HG03457 (cell line): ENCODE data around the gene CLIC1.

Experiments used
- ATAC-seq: cut with Tn5 transposase; IDR thresholded peaks from one replicate; pipeline ENCODE4 v1.9.1; 2021; ENCODE audit warnings: moderate number of reproducible peaks; ENCODE audit not compliant: unreplicated experiment

Gene CLIC1

GRCh38 chr6:31736021-31736767 is at the start of gene CLIC1:
Gene CLIC1, minus strand, starts transcription at chr6:31736530. Its CDS starts 230 bp downstream, at chr6:31736300.
- ATAC-seq = no peak

DNA sequence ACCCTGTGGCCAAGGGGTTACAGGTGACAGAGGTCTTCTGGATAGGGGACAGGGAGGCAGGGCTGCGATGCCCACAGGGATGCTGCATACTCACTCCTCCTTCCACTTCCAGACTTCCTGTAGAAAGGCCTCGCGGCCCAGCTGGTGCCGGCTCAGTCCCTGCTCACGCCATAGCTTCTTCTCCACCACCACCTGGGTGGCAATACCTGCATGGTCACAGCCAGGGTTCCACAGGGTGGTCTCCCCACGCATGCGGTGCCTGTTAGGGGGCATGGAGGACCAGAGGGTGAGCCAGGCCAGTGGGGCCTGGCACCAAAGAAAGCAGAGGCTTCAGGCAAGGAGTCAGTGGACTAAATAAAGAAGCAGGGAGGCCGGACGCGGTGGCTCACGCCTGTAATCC is 49.1 kb upstream of the CLIC1 start:
- no peak for ATAC-seq

- no peak for ATAC-seq
Observed at GRCh38 chr6:31784098-31784925, 48.0 kb upstream of the CLIC1 start.

DNA sequence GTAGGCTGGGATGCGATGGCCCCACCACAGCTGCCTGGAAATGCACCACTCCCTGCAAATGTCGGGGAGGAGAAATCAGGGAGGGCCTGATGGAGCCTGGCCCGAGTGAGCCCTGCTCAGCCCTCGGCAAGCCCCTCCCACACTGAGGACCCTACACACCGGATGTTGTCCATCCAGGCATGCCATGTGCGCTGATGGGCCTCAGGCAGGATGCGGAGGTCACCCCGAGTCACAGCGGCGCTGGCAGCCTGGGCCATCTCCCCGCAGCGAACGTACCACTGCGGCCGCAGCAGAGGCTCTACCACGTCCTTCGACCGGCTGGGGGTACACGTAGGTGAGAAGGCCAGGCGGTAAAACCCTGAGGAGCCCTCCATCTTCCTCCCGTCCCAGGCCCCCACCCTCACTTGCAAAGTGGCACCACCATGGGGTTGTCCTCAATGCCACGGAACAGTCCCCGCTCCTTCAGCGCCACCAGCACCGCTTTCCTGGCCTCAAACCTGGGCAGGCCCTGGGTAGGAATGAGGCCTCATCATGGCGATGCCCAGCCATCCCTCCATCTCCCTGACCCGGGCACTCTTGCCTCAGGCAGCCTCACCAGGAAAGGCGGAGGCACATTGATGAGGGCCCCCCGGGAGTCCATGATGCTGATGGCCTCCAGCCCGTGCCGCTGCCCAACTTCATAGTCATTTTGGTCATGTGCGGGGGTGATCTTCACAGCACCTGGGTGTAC is 46.0 kb upstream of the CLIC1 start:
- no peak for ATAC-seq

DNA sequence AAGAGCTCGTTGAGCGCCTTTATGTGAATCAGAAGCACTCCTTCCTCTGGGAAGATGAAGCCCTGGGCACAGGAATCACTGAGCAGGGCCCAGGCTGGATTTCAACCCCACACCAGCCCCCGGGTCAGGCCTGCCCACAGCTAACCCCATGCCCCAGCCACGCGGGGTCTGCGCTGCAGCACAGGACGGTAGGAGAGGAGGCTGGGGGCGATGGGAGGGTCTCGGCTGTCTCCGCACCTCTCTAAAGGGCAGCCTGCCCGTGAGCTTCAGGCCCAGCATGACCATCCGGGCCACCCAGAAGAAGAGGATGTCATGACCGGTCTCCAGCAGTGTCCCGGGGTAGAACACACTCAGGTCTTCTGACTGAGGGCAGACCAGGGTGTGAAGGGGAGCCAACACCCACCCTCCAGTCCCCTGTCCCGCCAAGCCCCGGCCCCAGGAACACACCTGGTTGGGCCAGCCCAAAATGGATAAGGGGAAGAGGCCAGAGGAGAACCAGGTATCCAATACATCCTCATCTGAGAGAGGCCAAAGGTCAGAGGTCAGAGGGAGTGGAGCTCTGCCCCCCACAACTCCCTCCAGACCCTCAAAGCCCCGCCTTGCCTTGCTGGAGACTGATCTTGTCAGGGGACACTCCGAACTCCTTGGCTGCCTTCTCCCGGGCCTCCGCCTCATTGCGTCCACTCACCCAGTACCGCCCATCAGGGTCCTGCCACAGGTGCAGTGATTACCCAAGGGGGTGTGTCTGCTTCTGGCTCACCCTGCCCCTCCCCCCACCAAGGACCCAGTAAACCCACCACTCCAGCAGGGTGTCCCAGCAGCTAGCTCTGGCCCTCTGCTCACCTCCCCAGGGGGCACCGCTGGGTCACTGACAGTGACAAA is 45.2 kb upstream of the CLIC1 start:
- ATAC-seq = no peak

DNA sequence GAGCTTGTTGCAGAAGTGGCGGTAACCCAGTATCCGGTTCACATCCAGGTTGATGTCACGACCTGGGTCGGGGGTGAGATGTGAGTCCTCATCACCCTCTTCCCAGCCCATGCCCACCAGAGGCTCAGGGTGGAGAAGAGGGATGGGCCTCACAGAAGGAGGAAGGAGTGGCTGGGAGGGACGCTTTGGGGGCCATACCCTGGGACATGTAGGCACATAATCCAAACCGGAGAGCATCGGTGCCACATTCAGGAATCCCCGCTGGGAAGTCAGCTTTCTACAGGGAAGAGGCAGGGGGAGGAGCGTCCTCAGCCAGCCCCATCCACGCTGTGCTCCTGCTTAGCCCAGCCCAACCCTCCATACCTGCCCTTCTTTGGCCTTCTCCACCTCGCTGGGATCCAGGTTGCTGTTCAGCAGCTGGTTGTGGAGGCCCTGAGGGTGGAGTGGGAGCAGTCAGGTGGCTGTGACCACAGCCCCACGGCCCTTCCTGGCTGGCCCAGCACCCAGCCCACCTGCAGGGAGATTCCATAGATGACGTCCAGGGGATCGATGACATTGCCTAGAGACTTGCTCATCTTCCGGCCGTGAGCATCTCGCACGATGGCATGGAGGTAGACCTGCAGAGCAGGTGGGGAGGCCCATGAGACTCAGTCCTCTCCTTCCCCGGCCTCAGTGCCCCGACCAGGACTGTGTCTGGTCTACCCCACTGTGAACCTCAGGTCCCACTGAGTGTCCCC is 44.3 kb upstream of the CLIC1 start:
- no peak for ATAC-seq

- no peak for ATAC-seq
Observed at GRCh38 chr6:31779908-31780307, 43.6 kb upstream of the CLIC1 start.

DNA sequence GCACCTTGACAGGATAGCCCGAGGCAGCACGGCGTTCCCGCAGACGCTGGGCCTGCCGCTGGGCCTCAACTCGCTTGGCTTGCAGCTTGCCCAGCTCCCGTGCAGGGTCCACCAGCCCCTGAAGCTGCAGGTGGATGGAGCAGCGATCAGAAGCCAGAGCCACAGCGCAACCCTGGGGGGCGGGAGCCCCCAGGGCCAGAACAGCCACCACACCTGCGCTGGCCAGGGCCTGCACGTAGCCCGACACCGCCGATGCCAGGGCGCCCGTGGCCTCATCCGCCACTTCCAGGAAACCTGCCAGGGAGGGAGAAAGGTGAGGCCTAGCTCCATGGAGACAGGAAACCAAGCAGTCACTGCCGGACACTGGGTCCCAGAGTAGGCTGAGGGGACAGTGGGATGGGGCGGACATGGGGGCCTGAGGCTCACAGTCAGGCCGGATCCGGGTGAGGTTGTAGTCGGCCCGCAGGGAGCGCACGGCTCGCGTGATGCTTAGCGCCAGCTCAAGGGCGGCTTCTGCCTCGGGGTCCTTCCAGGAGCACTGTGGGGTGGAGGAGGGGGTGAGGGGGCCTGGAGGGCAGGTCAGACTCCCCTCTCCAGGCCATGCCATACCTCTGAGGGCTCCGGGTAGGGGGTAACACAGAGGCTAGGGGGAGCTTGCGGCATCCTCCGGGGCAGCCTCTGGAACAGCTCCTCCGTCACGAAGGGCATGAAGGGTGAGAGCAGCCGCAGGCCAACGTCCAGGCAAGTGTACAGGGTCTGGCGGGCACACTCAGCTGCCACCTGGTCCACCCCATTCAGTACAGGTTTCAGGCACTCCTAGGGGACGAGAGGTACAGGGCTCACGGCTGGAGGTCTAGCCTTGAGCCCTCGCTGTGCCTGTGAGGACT is 42.9 kb upstream of the CLIC1 start:
- ATAC-seq = no peak

GRCh38 chr6:31778193-31778592 is 41.9 kb upstream of the CLIC1 start:
- no peak for ATAC-seq

DNA sequence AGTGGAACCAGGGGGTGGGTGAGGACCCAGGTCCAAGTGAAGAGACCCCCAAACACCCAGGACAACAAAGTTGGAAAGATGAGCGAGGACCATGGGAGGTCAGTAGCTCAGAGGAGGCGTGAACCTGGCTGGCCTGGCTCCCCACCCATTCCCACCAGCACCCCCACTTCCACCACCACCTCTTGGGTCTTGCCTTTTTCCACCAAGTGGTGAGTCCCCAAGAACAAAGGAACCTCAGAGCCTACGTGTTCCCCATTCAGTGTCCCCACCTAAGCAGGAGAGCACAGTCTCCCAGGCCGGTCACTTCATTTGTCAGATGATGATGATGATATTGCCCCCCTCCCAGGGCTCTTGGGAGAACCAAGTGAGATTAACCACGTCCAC is 41.3 kb upstream of the CLIC1 start:
- ATAC-seq = no peak

DNA sequence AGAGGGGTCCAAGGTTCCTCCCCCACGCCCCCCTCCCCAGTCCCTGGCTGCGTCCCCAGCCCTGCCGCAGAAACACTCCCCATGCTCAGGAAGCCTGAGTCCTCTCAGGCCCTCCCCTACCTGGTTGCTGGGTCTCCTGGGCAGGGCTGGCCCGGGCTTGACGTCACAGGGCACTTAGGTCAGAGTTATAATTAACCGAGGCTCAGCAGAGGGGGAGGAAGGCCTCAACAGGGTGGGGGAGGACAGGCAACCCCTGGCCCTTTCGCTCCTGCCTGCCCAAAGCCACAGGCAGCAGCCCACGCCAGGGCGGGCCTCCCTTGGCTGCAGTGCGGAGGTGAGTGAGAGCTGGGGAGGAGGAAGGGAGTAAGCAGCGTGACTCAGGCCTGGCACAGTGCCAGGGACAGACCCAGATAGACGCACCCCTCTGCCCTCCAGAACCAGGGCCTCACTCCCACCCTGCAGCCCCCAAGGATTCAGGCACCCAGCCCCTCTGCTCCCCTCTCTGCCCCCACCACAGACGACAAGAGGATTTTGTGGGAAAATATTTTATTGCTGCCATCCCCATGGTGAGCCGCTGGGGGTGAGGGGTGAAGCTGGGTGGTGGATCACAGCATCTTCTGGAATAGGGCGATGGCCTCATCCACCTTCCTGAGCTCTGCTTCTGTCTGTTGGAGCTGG is 40.8 kb upstream of the CLIC1 start, which contains the start of gene VWA7:
VWA7 (minus strand) TSS at position 340 of the 678 bp plus-strand sequence. CDS start 549 bp downstream, outside the sequence.
- ATAC-seq = no peak

- no peak for ATAC-seq
Observed at GRCh38 chr6:31776485-31776988, 40.2 kb upstream of the CLIC1 start.

- ATAC-seq = no peak
Observed at GRCh38 chr6:31775633-31776484, 39.5 kb upstream of the CLIC1 start.

DNA sequence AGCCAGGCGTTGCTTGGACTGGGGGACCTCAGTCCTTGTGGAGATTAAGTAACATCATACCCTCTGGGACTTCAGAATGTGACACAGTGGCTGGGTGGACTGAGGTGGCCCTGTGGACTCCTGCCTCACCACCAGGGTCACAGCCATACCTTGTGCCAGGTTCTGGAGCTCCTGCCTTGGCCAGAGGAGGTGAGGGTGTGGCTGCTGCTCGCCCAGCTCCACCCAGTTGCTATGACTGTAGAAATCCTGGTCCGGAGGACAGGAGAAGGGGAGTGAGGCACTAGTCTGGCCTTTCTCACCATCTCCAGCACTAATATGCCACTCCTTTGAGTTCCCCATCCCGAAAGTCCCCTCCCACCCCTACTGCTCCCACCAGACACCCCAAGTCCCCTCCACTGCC is 38.9 kb upstream of the CLIC1 start:
- ATAC-seq = no peak

- no peak for ATAC-seq
Observed at GRCh38 chr6:31771992-31772358, 35.6 kb upstream of the CLIC1 start.

GRCh38 chr6:31770860-31771259 is 34.5 kb upstream of the CLIC1 start:
- no peak for ATAC-seq

DNA sequence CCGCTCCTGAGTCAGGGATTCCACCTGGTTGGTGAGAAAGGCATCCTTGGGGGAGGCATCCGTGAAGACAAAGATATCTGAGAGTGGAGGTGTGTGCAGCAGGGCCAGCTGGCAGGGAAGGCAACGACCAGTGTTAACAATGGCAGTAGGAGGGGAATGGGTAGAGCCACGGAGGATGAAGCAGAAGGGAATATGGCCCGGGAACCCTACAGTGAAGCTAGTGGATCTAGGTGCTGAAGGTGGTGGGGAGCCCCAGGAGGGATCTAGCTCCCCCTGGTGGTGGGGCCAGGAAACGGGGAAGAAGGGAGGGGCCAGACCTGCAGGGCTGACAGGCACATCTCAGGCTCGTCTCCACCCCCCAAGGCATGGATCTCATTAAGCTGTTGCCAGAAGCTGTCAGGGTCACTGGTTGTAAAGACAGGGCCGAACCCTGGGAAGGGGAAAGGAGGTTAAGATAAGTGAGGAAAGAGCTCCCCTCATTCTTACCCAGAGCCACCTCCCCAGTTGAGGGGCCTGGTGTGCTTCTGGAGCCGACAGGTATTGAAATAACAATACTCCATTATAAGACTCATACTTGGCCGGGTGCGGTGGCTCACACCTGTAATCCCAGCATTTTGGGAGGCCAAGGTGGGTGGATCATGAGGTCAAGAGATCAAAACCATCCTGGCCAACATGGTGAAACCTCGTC is 33.5 kb upstream of the CLIC1 start:
- ATAC-seq = no peak
